B cell (primary cell): ENCODE measurements around the gene AOC1. TPM values are rescaled to one million over a fixed set of nuclear protein-coding genes. Genes with fewer than 3 reads are reported as not detected.

Source experiments
- ATAC-seq: fragments of 200-7000 bp; cut with Tn5 transposase; one replicate; pipeline ENCODE4 v1.10.0; 2021; ENCODE audit warnings: low read depth, mild to moderate bottlenecking, moderate number of reproducible peaks, moderate library complexity
- CTCF ChIA-PET: fragments of 350-600 bp; sonication (Branson Sonifier 250); formaldehyde crosslinking; loops from one replicate; lab custom pipeline; 2021; ENCODE audit warnings: antibody characterized with exemption, inconsistent platforms; lab: Charles Lee
- POLR2A ChIA-PET: fragments of 350-600 bp; sonication (Branson Sonifier 250); formaldehyde crosslinking; loops from one replicate; lab custom pipeline; 2021; ENCODE audit warnings: antibody characterized with exemption; lab: Charles Lee
- DNase-seq: peaks from one replicate; pipeline ENCODE4 v3.0.0; 2013
- H2AFZ ChIP-seq: 2 replicates; pipeline ENCODE4 v1.6.1; 2012; ENCODE audit warnings: mild to moderate bottlenecking, low read depth, low read length; ENCODE audit not compliant: insufficient read depth, poor library complexity, severe bottlenecking
- H3K27ac ChIP-seq, 2 donors: 1 replicate in 1 of 2; 2 replicates in 1 of 2; pipeline ENCODE4 v1.5.1; 2012 to 2013; ENCODE audit warnings: low read length in 2 of 2, mild to moderate bottlenecking in 2 of 2, moderate library complexity in 1 of 2
- H3K27me3 ChIP-seq, 4 experiments: fragments of 200-600 bp in 1 of 4; sonication (generic) in 1 of 4; replicated peaks in 1 of 4; 1 replicate in 2 of 4; 2 replicates in 2 of 4; pipeline versions ENCODE4 v1.6.1 to v1.7.0; 2013 to 2016; ENCODE audit warnings: low read length in 3 of 4, mild to moderate bottlenecking in 2 of 4, mixed read lengths in 1 of 4, moderate library complexity in 1 of 4; ENCODE audit not compliant: insufficient read depth in 4 of 4, control insufficient read depth in 3 of 4; ENCODE audit errors: control extremely low read depth in 1 of 4
- H3K36me3 ChIP-seq, 2 experiments: replicated peaks in 1 of 2; 1 replicate in 1 of 2; 2 replicates in 1 of 2; pipeline versions ENCODE4 v1.6.1 to v1.7.1; 2013; ENCODE audit warnings: low read length in 1 of 2; ENCODE audit not compliant: insufficient read depth in 2 of 2, control insufficient read depth in 1 of 2; ENCODE audit errors: control extremely low read depth in 1 of 2, extremely low read depth in 1 of 2
- H3K4me1 ChIP-seq, 2 donors: fragments of 200-600 bp in 1 of 2; sonication (generic) in 1 of 2; 1 replicate in 1 of 2; 2 replicates in 1 of 2; pipeline versions ENCODE4 v1.5.1 to v1.6.1; 2013 to 2017; ENCODE audit warnings: low read length in 2 of 2; ENCODE audit not compliant: control insufficient read depth in 2 of 2, insufficient read depth in 2 of 2
- H3K4me2 ChIP-seq: replicated peaks from 2 replicates; pipeline ENCODE3; 2012; ENCODE audit warnings: mild to moderate bottlenecking, low read depth, low read length; ENCODE audit not compliant: poor library complexity, severe bottlenecking
- H3K4me3 ChIP-seq, 5 experiments: fragments of 200-600 bp in 1 of 5; sonication (generic) in 1 of 5; 1 replicate in 3 of 5; 2 replicates in 2 of 5; pipeline versions ENCODE4 v1.5.1 to v1.7.0; 2011 to 2016; ENCODE audit warnings: low read length in 4 of 5, mild to moderate bottlenecking in 4 of 5, low read depth in 2 of 5, control low read depth in 1 of 5, moderate library complexity in 1 of 5; ENCODE audit not compliant: insufficient read depth in 1 of 5; ENCODE audit errors: control extremely low read depth in 1 of 5, extremely low read depth in 1 of 5
- H3K79me2 ChIP-seq: fragments of 200-600 bp; sonication (generic); one replicate; pipeline ENCODE4 v1.6.0; 2016; ENCODE audit warnings: low read length; ENCODE audit not compliant: control insufficient read depth, insufficient read depth
- H3K9ac ChIP-seq: fragments of 200-600 bp; sonication (generic); 2 replicates; pipeline ENCODE4 v1.6.1; 2017; ENCODE audit warnings: mild to moderate bottlenecking, low read length, moderate library complexity
- H3K9me3 ChIP-seq, 3 donors: one replicate each; pipeline versions ENCODE4 v1.6.1 to v1.7.1; 2013; ENCODE audit warnings: low read length in 2 of 3; ENCODE audit not compliant: control insufficient read depth in 2 of 3, insufficient read depth in 1 of 3; ENCODE audit errors: control extremely low read depth in 1 of 3
- H4K20me1 ChIP-seq: 2 replicates; pipeline ENCODE4 v1.6.0; 2012; ENCODE audit warnings: mild to moderate bottlenecking, low read length; ENCODE audit not compliant: insufficient read depth, control insufficient read depth, poor library complexity, severe bottlenecking
- H3K27ac Mint-ChIP-seq: one replicate; pipeline ENCODE4 v1.8.0; 2021; ENCODE audit warnings: mixed read lengths
- H3K27me3 Mint-ChIP-seq: one replicate; pipeline ENCODE4 v1.8.0; 2021; ENCODE audit warnings: mixed read lengths
- H3K4me1 Mint-ChIP-seq: one replicate; pipeline ENCODE4 v1.8.0; 2021; ENCODE audit warnings: mixed read lengths
- H3K4me3 Mint-ChIP-seq: one replicate; pipeline ENCODE4 v1.8.0; 2021; ENCODE audit warnings: mixed read lengths
- H3K9me3 Mint-ChIP-seq: one replicate; pipeline ENCODE4 v1.8.0; 2022; ENCODE audit warnings: mixed read lengths; ENCODE audit not compliant: insufficient read depth
- EZH2 ChIP-seq: IDR thresholded peaks from 2 replicates; pipeline ENCODE4 v1.6.1; 2012; ENCODE audit warnings: borderline replicate concordance, low read depth, mild to moderate bottlenecking, moderate library complexity, low read length; ENCODE audit not compliant: insufficient read depth, poor library complexity, severe bottlenecking
- WGBS: methylation state at CpG from one replicate; pipeline ENCODE4 v1.1.5; 2013; ENCODE audit warnings: missing lambda C conversion rate; ENCODE audit not compliant: insufficient coverage; 5-methylcytosine and 5-hydroxymethylcytosine counted together
- intact Hi-C: fragments of 100-400 bp; cut with micrococcal nuclease; formaldehyde crosslinking; loops from one replicate; pipeline ENCODE4 v1.10.0; 2022
- polyA plus RNA-seq: library from polyadenylated mRNA; depleted of rRNA; stranded (reverse); fragments of >200 nt; gene quantifications from 2 replicates; pipeline ENCODE4 v1.2.3, GENCODE V29; 2012
- total RNA-seq, 2 donors: library from RNA; stranded (reverse); fragments of 120-200 nt in 1 of 2; gene quantifications; 1 replicate in 1 of 2; 2 replicates in 1 of 2; pipeline versions ENCODE4 v1.2.3 to v1.2.4, GENCODE V29; 2013 to 2022
- TF ChIP-seq, protein P1 (sequence below): fragments of 200-600 bp; IDR thresholded peaks from one replicate; pipeline ENCODE4 v1.8.0; 2022; ENCODE audit warnings: antibody characterized with exemption, mild to moderate bottlenecking

The AOC1 gene
- total and polyA plus RNA-seq, 2 donors (not counting 1 experiment from before 2014, with no cell fraction given): 0.07 TPM; not detected in 1

DNA sequence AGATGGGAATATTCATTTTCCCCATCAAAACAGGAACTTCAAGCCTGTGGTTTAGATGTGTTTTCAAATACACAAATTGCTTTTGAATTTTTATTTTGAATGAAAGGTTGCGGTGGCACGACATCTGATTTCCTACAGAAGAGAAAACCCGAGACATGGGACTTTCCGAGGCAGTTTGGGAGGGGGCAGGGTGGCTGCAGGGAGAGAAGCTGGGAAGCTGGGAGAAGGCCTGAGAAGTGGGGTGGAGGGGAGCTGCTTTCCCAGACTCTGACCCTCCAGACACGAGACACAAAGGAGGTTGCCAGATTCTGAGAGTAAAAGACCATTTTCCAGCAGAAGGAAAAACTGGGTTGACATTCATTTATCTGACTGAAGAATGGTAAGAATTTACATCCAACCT lies 32.2 kb upstream of the AOC1 start:
- Mint-ChIP-seq H3K4me3 (no peak overlapping the region), H3K27ac (no peak overlapping the region), H3K27me3 (peaks cover 14% of the 10 kb centered on the region), H3K4me1 (no peaks in the 10 kb centered on the region), H3K9me3 (peaks cover 7% of the 10 kb centered on the region)
- no peak for DNase-seq
- WGBS: 92% methylated on average over 2 of the region's 5 CpGs
- Histone ChIP-seq H4K20me1 (no peaks in the 10 kb centered on the region), H3K27me3 (peaks cover 0 to 5% (median 1%) of the 10 kb centered on the region in 4 experiments), H3K9ac (no peak overlapping the region), H3K9me3 (peaks cover 0 to 18% (median 4%) of the 10 kb centered on the region in 3 donors), H2AFZ (no peak overlapping the region), H3K4me1 (no peaks in the 10 kb centered on the region), H3K36me3 (no peaks in the 10 kb centered on the region), H3K79me2 (no peaks in the 10 kb centered on the region), H3K27ac (no peak overlapping the region), H3K4me3 (no peak overlapping the region), H3K4me2 (no peak overlapping the region)
- CTCF ChIA-PET: no interaction called here
- ATAC-seq: no peak
- TF ChIP-seq EZH2: no peak
- TF ChIP-seq, protein P1, sequence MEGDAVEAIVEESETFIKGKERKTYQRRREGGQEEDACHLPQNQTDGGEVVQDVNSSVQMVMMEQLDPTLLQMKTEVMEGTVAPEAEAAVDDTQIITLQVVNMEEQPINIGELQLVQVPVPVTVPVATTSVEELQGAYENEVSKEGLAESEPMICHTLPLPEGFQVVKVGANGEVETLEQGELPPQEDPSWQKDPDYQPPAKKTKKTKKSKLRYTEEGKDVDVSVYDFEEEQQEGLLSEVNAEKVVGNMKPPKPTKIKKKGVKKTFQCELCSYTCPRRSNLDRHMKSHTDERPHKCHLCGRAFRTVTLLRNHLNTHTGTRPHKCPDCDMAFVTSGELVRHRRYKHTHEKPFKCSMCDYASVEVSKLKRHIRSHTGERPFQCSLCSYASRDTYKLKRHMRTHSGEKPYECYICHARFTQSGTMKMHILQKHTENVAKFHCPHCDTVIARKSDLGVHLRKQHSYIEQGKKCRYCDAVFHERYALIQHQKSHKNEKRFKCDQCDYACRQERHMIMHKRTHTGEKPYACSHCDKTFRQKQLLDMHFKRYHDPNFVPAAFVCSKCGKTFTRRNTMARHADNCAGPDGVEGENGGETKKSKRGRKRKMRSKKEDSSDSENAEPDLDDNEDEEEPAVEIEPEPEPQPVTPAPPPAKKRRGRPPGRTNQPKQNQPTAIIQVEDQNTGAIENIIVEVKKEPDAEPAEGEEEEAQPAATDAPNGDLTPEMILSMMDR: no peak
- intact Hi-C loops: no loop called here
- POLR2A ChIA-PET: no interaction called here

DNA sequence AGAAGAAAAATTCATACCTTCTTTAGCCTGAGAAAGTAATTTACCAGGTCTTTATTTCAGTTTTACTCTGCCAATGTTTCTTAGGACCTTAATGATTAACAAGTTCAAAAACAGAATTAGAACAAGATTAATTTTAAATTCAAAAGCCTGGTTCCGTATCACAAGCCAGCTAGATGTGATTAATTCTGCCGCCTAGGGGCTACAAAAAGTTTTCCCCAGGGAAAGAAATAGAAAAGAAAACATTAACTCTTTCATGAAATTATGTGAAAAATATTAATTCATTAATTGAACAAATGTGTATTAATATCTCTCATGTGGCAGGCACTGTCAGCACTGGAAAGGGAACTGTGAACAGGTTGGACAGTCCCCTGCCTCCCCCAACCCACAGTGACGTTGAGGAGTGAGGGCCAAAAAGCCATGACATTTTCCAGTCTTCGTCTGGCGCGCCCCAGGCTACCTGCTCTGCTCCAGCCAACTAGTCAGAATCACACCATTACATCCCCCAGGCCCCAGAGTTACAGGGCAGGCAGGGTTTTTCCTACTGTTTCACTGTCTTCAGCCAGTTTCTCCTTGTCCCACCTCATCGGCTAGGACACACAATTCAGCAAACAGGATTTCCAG lies 31.6 kb upstream of the AOC1 start:
- peaks cover 13% of the 10 kb centered on the region for H3K27me3 Mint-ChIP-seq
- H3K27ac Mint-ChIP-seq: no peak overlapping the region
- intact Hi-C loops: no loop called here

More for the DNA sequence above, 31.6 kb upstream of the AOC1 start:
- no peak for ATAC-seq
- ChIA-PET CTCF (no interaction called here), POLR2A (no interaction called here)
- TF ChIP-seq, protein P1: no peak
- no peak for TF ChIP-seq EZH2
- Histone ChIP-seq H3K79me2 (no peaks in the 10 kb centered on the region), H3K27me3 (peaks cover 0 to 5% (median 1%) of the 10 kb centered on the region in 4 experiments), H3K4me3 (no peak overlapping the region), H3K9ac (no peak overlapping the region), H3K27ac (no peak overlapping the region), H2AFZ (no peak overlapping the region), H4K20me1 (no peaks in the 10 kb centered on the region), H3K4me2 (no peak overlapping the region), H3K9me3 (peaks cover 0 to 13% (median 3%) of the 10 kb centered on the region in 3 donors), H3K36me3 (no peaks in the 10 kb centered on the region), H3K4me1 (no peaks in the 10 kb centered on the region)
- 93% methylated on average over 5 of the region's 7 CpGs for WGBS
- Mint-ChIP-seq H3K9me3 (peaks cover 7% of the 10 kb centered on the region), H3K4me1 (no peaks in the 10 kb centered on the region), H3K4me3 (no peak overlapping the region)
- DNase-seq: no peak
